ENCODE measurements around the gene AP1AR.
"Not testable (repeated sequence)": the region's sequence is repeated elsewhere in the genome, so short reads cannot be mapped to it uniquely, and the experiment has no call there.

Gene AP1AR

GRCh38 chr4:112231779-112232713, at the start of gene AP1AR:
Gene AP1AR (plus strand): TSS chr4:112231787. CDS start chr4:112232092, 305 bp downstream.
- peak; percentile 10 for DNase-seq

- no peak for DNase-seq
Observed at GRCh38 chr4:112182604-112183003, 49.0 kb upstream of the AP1AR start.

GRCh38 chr4:112183252-112183651, 48.3 kb upstream of the AP1AR start:
- DNase-seq: no peak

- no peak for DNase-seq
Observed at GRCh38 chr4:112184438-112184837, 47.1 kb upstream of the AP1AR start.

GRCh38 chr4:112185334-112185733, 46.3 kb upstream of the AP1AR start:
- no peak for DNase-seq

GRCh38 chr4:112185740-112186670, 45.6 kb upstream of the AP1AR start:
- no peak for DNase-seq

- no peak for DNase-seq
Observed at GRCh38 chr4:112189754-112190153, 41.8 kb upstream of the AP1AR start.

GRCh38 chr4:112190684-112191083, 40.9 kb upstream of the AP1AR start:
- DNase-seq: peak; percentile 12

- DNase-seq: no peak
Observed at GRCh38 chr4:112196461-112196860, 35.1 kb upstream of the AP1AR start.

GRCh38 chr4:112199041-112199440, 32.5 kb upstream of the AP1AR start:
- no peak for DNase-seq

- DNase-seq: no peak
Observed at GRCh38 chr4:112201915-112202505, 29.6 kb upstream of the AP1AR start.

- DNase-seq: no peak
Observed at GRCh38 chr4:112203593-112203992, 28.0 kb upstream of the AP1AR start.

- no peak for DNase-seq
Observed at GRCh38 chr4:112206431-112206830, 25.2 kb upstream of the AP1AR start.

GRCh38 chr4:112208137-112209095, 23.2 kb upstream of the AP1AR start:
- DNase-seq: not testable (repeated sequence)

GRCh38 chr4:112210777-112211176, 20.8 kb upstream of the AP1AR start:
- DNase-seq: no peak

- no peak for DNase-seq
Observed at GRCh38 chr4:112213091-112213490, 18.5 kb upstream of the AP1AR start.

- no peak for DNase-seq
Observed at GRCh38 chr4:112213856-112214255, 17.7 kb upstream of the AP1AR start.

- DNase-seq: no peak
Observed at GRCh38 chr4:112214390-112215264, 17.0 kb upstream of the AP1AR start.

GRCh38 chr4:112219826-112220366, 11.7 kb upstream of the AP1AR start:
- no peak for DNase-seq

- no peak for DNase-seq
Observed at GRCh38 chr4:112222219-112222955, 9.2 kb upstream of the AP1AR start.
